Psoas muscle (tissue), 8 donors: Measurements from ENCODE around the gene HDAC1. TPM values are rescaled to one million over a fixed set of nuclear protein-coding genes. Genes with fewer than 3 reads are reported as not detected.

Experiments used
- ATAC-seq, 4 donors: fragments of 200-7000 bp; cut with Tn5 transposase; one replicate each; pipeline ENCODE4 v1.9.1; 2020; ENCODE audit warnings: moderate library complexity in 3 of 4, mild to moderate bottlenecking in 2 of 4
- DNase-seq, 2 donors: peaks; one replicate each; pipeline ENCODE4 v3.0.0-alpha.2; 2020
- H3K27ac ChIP-seq: fragments of 200-600 bp; one replicate; pipeline ENCODE4 v1.8.0; 2022
- H3K27me3 ChIP-seq, 3 donors: fragments of 200-600 bp in 1 of 3; one replicate each; pipeline versions ENCODE4 v1.6.1 to v1.8.0; 2013 to 2022; ENCODE audit warnings: low read length in 2 of 3, mild to moderate bottlenecking in 2 of 3, moderate library complexity in 1 of 3; ENCODE audit not compliant: insufficient read depth in 3 of 3
- H3K36me3 ChIP-seq, 2 donors: fragments of 200-600 bp in 1 of 2; one replicate each; pipeline versions ENCODE4 v1.6.1 to v1.8.0; 2013 to 2022; ENCODE audit warnings: low read depth in 1 of 2, mild to moderate bottlenecking in 1 of 2, moderate library complexity in 1 of 2; ENCODE audit not compliant: insufficient read depth in 1 of 2
- H3K4me1 ChIP-seq: fragments of 200-600 bp; one replicate; pipeline ENCODE4 v1.8.0; 2022
- H3K4me3 ChIP-seq: fragments of 200-600 bp; one replicate; pipeline ENCODE4 v1.8.0; 2022; ENCODE audit warnings: mild to moderate bottlenecking
- H3K9me3 ChIP-seq: fragments of 200-600 bp; one replicate; pipeline ENCODE4 v1.8.0; 2022
- WGBS, 3 donors: extraction: QIAGEN DNeasy Blood & Tissue Kit; methylation state at CpG; one replicate each; pipeline versions ENCODE4 v1.1.6 to v1.1.7; 2013; 5-methylcytosine and 5-hydroxymethylcytosine counted together
- intact Hi-C, 2 donors: fragments of 100-400 bp; cut with DNase I; formaldehyde crosslinking; loops; one replicate each; pipeline versions ENCODE4 v1.11.0 to v1.14.2; 2022
- polyA plus RNA-seq, 3 donors: library from polyadenylated mRNA; stranded (reverse); fragments of 200-250 nt; gene quantifications; one replicate each; pipeline ENCODE4 v1.2.3, GENCODE V29; 2013
- total RNA-seq, 4 donors: library from RNA; stranded (reverse); fragmentation: NEBNext Ultra II Directional in 2 of 4; extraction: Animal tissue kit (Norgen Biotek cat#: 25700) in 2 of 4; gene quantifications; one replicate each; pipeline versions ENCODE4 v1.2.1 to v1.2.4, GENCODE V29; 2021 to 2023
- TF ChIP-seq, protein P1 (sequence below): fragments of 200-600 bp; IDR thresholded peaks from one replicate; pipeline ENCODE4 v1.8.0; 2022; ENCODE audit warnings: antibody characterized with exemption
- donor health status: healthy with polysubstance abuse.
- donor health status: DM: no; HTN: no; CAD: no; lungs with moderate emphysema.
- donor health status: Bipolar disorder and iron deficiency.
- donor health status: healthy.
- donor health status: DM: yes; HTN: yes; CAD: no.
- donor health status: DM: no; HTN: no; CAD: no.
- donor health status: DM: no; HTN: no; CAD: no.
- donor health status: DM: yes; HTN: yes; CAD: no.

HDAC1 gene
- total and polyA plus RNA-seq, 7 donors = 11.8 to 23.1 (median 16.7) TPM

GRCh38 chr1:32341186-32341757 is 49.4 kb downstream of the HDAC1 start:
- Histone ChIP-seq H3K4me1 (no peaks in the 10 kb centered on the region), H3K9me3 (no peaks in the 10 kb centered on the region), H3K36me3 (no peaks in the 10 kb centered on the region), H3K27me3 (no peaks in the 10 kb centered on the region), H3K4me3 (no peak overlapping the region), H3K27ac (no peak overlapping the region)
- ATAC-seq (peak in 1 of 4 donors; percentile 31), DNase-seq (peak in 1 of 2 donors; percentile 62)
- TF ChIP-seq, protein P1, sequence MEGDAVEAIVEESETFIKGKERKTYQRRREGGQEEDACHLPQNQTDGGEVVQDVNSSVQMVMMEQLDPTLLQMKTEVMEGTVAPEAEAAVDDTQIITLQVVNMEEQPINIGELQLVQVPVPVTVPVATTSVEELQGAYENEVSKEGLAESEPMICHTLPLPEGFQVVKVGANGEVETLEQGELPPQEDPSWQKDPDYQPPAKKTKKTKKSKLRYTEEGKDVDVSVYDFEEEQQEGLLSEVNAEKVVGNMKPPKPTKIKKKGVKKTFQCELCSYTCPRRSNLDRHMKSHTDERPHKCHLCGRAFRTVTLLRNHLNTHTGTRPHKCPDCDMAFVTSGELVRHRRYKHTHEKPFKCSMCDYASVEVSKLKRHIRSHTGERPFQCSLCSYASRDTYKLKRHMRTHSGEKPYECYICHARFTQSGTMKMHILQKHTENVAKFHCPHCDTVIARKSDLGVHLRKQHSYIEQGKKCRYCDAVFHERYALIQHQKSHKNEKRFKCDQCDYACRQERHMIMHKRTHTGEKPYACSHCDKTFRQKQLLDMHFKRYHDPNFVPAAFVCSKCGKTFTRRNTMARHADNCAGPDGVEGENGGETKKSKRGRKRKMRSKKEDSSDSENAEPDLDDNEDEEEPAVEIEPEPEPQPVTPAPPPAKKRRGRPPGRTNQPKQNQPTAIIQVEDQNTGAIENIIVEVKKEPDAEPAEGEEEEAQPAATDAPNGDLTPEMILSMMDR = no peak
- intact Hi-C loops = no loop called here
- 64 to 72% (median 66%) methylated on average over 11 of the region's 11 CpGs for WGBS, 3 donors

- Histone ChIP-seq H3K4me1 (no peaks in the 10 kb centered on the region), H3K9me3 (no peaks in the 10 kb centered on the region)
Observed at GRCh38 chr1:32341971-32342370, 50.1 kb downstream of the HDAC1 start.

GRCh38 chr1:32342704-32343103 is 50.8 kb downstream of the HDAC1 start:
- DNase-seq (no peak), ATAC-seq (no peak)
- intact Hi-C loops = no loop called here
- H3K27ac ChIP-seq = no peak overlapping the region
- no peaks in the 10 kb centered on the region for H3K27me3 ChIP-seq
- no peak overlapping the region for H3K4me3 ChIP-seq
- no peaks in the 10 kb centered on the region for H3K36me3 ChIP-seq
- TF ChIP-seq, protein P1 = no peak
- WGBS, 3 donors = 97 to 98% (median 97%) methylated on average over 10 of the region's 10 CpGs
- no peaks in the 10 kb centered on the region for H3K4me1 ChIP-seq
- no peaks in the 10 kb centered on the region for H3K9me3 ChIP-seq

More at GRCh38 chr1:32341971-32342370, 50.1 kb downstream of the HDAC1 start:
- no peak for DNase-seq
- TF ChIP-seq, protein P1 = no peak
- no peaks in the 10 kb centered on the region for H3K36me3 ChIP-seq
- 59 to 63% (median 61%) methylated on average over 5 of the region's 5 CpGs for WGBS, 3 donors
- H3K27ac ChIP-seq = no peak overlapping the region
- ATAC-seq = no peak
- H3K4me3 ChIP-seq = no peak overlapping the region
- intact Hi-C loops = no loop called here
- no peaks in the 10 kb centered on the region for H3K27me3 ChIP-seq

DNA sequence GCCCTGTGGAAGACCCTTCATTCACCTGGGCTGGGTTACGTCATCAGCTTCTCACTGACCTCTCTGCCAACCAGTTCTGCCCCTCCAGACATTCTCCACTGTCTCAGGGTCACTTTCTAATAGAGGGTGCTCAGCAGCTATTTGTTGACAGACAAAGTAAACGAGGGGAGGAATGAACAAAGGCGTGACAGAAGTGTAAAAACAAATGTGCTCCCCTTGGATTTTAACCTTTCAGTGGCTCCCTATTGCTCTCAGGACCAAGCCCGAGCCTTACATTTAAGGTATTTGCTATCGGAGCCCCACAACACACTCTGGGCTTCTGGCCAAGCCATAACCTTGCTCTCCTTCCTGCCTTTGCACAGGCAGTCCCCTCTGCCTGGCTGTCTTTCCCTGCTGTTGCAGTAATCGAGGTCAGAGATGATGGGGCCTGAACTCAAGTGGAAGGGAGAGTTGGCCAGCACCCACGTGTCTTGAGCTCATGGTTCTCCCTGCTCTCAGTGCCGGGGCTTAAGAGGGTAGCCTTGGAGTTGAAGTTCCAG is 53.5 kb downstream of the HDAC1 start:
- no peak for ATAC-seq
- Histone ChIP-seq H3K36me3 (no peaks in the 10 kb centered on the region), H3K4me1 (no peaks in the 10 kb centered on the region), H3K27ac (no peak overlapping the region), H3K4me3 (no peak overlapping the region), H3K27me3 (no peaks in the 10 kb centered on the region), H3K9me3 (no peaks in the 10 kb centered on the region)
- no peak for DNase-seq
- intact Hi-C loops = no loop called here
- TF ChIP-seq, protein P1 = no peak
- WGBS, 3 donors = 54 to 63% (median 57%) methylated on average over 8 of the region's 8 CpGs
